ENCODE data around the gene SLC2A6. TPM values are rescaled to one million over a fixed set of nuclear protein-coding genes. Genes with fewer than 3 reads are reported as not detected.

The SLC2A6 gene
- total RNA-seq (10 to 100 TPM in 1 of 9 donors, 1 to 10 TPM in 8; 1.8 to 10.4 (median 3.2) TPM), polyA plus RNA-seq (1 to 10 TPM; 2.7 to 4.9 TPM)
- long read RNA-seq, donor 1, partial matches to known transcripts: 2 of 4 reads
- long read RNA-seq, donor 1, other reads (novel, unspliced or antisense): 1 of 4 reads
- long read RNA-seq, donor 2, transcript SLC2A6-202 (10 exons, 2,528 nt): major isoform, 27 of 58 reads
- long read RNA-seq, donor 2, transcript SLC2A6-201 (9 exons, 2,301 nt): minor isoform, 13 of 58 reads
- long read RNA-seq, donor 2, partial matches to known transcripts: 8 of 58 reads
- long read RNA-seq, donor 2, other reads (novel, unspliced or antisense): 10 of 58 reads
- long read RNA-seq, donor 3, partial matches to known transcripts: 6 of 14 reads
- long read RNA-seq, donor 3, other reads (novel, unspliced or antisense): 4 of 14 reads

- peak in 1 of 2 donors; percentile 79 for TF ChIP-seq POLR2A (IDR thresholded peaks at IDR 0.05)
- no peak for TF ChIP-seq CTCF (IDR thresholded peaks at IDR 0.05)
- Histone ChIP-seq H3K4me3 (peak within 1 kb of the TSS; percentile 28 to 84 (median 64)), H3K9me3 (no peaks in the 10 kb centered on the region), H3K27ac (peak within 1 kb of the TSS in 11 of 12 donors; percentile 52 to 87 (median 83)), H3K36me3 (peaks cover 0 to 20% (median 3%) of the 10 kb centered on the region in 9 donors), H3K27me3 (no peaks in the 10 kb centered on the region), H3K4me1 (peaks cover 0 to 53% (median 17%) of the 10 kb centered on the region in 12 donors)
- peak; percentile 88 to 93 (median 92) for DNase-seq
- intact Hi-C loops (cut with DNase I): loop anchor here in 3 of 10 donors (2.0 kb wide), 3 partner anchors 18 to 72 kb away; partner anchors contain the start of gene CACFD1 (in 1 of the 3)
- 1% methylated on average over 31 to 84 of the region's 84 CpGs for WGBS, 4 donors
- peak; percentile 91 to 99 (median 98) for ATAC-seq
Measured at GRCh38 chr9:133478851-133479711, at the start of gene SLC2A6. TSS of gene SLC2A6 (minus strand) at chr9:133479099. CDS start at chr9:133479059, 40 bp downstream.

- H3K9me3 ChIP-seq: no peaks in the 10 kb centered on the region
- DNase-seq: no peak
- intact Hi-C loops (cut with DNase I): no loop called here
- peaks cover 3 to 49% (median 28%) of the 10 kb centered on the region in 12 donors for H3K4me1 ChIP-seq
- WGBS, 4 donors: 56 to 72% (median 63%) methylated on average over 5 to 22 of the region's 22 CpGs
- no peaks in the 10 kb centered on the region for H3K36me3 ChIP-seq
- TF ChIP-seq POLR2A (IDR thresholded peaks at IDR 0.05) (no peak), CTCF (IDR thresholded peaks at IDR 0.05) (no peak)
- peaks cover 0 to 26% (median 0%) of the 10 kb centered on the region in 9 donors for H3K27me3 ChIP-seq
- H3K4me3 ChIP-seq: no peak overlapping the region
- peak overlapping the region in 3 of 12 donors; percentile 34 to 62 (median 43) for H3K27ac ChIP-seq
- ATAC-seq: peak in 1 of 4 donors; percentile 47
Measured at GRCh38 chr9:133528001-133528875, 49.3 kb upstream of the SLC2A6 start.

- no peaks in the 10 kb centered on the region for H3K9me3 ChIP-seq
- TF ChIP-seq CTCF (IDR thresholded peaks at IDR 0.05) (no peak), POLR2A (IDR thresholded peaks at IDR 0.05) (no peak)
- intact Hi-C loops (cut with DNase I): no loop called here
- DNase-seq (peak in 3 of 5 donors; percentile 71 to 84 (median 72)), ATAC-seq (peak; percentile 64 to 74 (median 70))
- peak overlapping the region in 6 of 12 donors; percentile 1 to 62 (median 32) for H3K27ac ChIP-seq
- H3K36me3 ChIP-seq: no peaks in the 10 kb centered on the region
- peak overlapping the region in 2 of 12 donors; percentile 12 to 19 for H3K4me3 ChIP-seq
- peaks cover 3 to 43% (median 27%) of the 10 kb centered on the region in 12 donors for H3K4me1 ChIP-seq
- 26 to 36% (median 31%) methylated on average over 17 to 18 of the region's 18 CpGs for WGBS, 4 donors
- peaks cover 0 to 22% (median 0%) of the 10 kb centered on the region in 9 donors for H3K27me3 ChIP-seq
Measured at GRCh38 chr9:133527444-133527920, 48.6 kb upstream of the SLC2A6 start.

Measured in heart left ventricle (tissue), 16 donors.